OCI-M2 (cell line): Measurements from ENCODE around the gene CLCN4.
A peak's percentile ranks its signal among the peaks of the same experiment; 100 is the strongest.

Source experiments
- DNase-seq: peaks from one replicate; lab custom pipeline; 2025; ENCODE audit not compliant: unreplicated experiment; lab: John Stamatoyannopoulos, UW

CLCN4 gene

DNA sequence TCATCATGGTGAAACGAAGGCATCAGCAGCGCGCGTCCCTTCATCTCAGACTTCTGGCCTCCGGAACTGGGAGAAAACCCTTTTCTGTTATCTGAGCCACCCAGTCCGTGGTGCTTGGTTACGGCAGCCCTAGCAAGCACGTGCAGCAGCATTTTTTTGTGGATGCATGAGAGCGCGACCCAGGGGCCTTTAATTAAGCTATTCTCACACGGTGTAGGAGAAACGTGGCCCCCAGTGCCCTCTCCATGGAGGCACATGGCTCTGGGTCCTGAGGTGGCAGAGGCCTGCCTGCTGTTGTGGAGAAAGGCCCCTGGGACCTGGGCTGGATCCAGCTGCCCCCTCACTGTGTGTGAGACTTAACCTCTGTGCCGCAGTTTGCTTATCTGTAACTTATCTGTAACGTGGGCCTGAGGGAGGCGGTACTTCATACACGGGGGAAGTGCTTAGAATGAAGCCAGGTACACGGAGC lies 9.5 kb downstream of the CLCN4 start:
- DNase-seq = peak; percentile 19

DNA sequence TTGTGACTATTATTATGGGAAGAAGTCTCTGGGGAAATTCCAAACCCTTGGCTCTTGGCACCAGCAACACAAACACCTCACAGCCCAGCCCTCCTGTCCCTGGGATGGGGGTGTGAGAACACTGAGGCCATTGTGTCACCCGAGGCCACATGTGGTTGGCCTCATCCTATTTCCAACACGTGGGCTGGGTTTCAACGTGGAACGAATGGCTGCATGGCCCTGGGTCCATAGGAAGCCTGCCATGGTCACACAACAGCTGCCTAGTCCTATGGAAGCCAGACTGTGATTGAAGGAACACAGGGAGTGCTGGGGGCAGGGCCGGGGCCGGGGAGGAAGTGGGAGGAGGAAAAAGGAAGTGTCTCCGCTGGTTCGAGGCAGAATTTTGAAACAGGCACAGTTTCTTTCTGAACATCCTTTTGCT lies 10.0 kb downstream of the CLCN4 start:
- DNase-seq = no peak

DNA sequence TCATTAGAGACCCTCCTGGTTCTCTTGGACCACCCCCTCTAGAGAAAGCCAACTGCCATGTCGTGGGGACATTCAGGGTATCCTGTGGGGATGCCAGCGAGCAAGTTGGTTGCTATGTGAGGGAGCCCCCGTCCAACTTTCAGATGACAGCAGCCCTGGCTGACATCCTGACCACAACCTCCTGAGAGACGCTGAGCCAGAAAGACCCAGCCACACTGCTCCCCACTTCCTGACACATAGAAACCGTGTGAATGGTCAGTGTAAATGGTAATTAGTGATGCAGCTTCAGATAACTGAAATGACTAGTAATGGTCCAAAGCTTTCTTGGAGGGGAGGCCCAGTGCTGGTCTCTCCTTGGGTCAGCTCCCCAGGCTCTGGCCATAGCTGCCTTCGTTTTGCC lies 10.8 kb downstream of the CLCN4 start:
- DNase-seq = no peak

DNA sequence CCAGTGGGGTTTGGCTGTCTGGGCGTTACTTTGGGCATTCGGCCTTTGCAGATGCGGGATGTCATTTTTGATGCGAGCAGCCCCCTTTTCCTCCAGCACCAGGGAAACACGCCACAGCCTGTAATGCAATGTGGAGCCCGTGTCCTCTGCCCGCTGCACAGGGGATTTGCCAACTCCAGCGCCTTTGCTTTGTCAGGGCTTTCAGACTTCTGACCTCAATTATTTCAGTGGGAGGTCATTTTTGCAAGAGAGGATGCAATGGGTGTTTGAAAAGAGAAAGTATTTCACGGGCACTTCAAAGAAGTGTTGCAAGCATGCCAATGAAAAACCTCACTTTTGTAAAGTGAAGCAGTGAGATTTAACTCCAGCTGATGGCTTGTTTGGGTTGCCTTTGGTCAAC lies 11.5 kb downstream of the CLCN4 start:
- no peak for DNase-seq

DNA sequence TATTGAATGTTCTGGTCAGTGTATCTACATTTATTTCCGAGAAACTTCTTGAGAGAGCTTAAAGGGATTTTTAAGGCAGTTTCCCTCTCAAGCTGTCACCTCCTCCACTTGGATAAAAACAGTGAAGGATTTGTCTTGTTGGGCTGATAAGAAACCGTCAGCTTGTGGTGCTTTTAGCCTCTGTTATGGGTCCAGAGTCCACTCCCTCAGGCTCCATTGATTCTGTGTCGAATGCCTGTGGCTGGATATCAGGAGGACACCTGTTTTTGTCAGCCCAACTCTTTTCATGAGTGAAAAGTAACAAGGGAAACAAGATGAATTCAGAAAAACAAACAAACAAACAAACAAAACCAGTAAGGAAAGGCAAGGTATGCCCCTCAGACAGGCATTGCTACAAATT lies 12.4 kb downstream of the CLCN4 start:
- no peak for DNase-seq

DNA sequence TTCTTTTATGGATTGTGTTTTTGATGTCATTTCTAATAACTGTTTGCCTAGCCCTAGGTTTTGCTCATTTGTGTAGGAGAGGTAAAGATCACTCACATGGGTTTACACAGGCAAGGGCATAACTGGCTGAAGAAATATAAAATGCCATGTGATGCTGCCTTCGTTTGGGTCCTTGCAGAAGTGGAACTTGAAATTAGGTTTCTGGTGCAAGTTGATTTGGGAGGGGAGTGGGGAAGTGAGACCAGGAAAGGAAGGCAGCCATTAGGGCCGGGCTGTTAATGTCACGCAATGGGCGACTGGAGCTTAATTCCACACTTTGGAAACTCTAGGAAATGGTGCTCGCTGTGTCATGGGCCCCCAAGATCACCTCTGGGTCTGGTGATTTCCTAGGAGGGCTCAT lies 14.5 kb downstream of the CLCN4 start:
- DNase-seq = no peak

DNA sequence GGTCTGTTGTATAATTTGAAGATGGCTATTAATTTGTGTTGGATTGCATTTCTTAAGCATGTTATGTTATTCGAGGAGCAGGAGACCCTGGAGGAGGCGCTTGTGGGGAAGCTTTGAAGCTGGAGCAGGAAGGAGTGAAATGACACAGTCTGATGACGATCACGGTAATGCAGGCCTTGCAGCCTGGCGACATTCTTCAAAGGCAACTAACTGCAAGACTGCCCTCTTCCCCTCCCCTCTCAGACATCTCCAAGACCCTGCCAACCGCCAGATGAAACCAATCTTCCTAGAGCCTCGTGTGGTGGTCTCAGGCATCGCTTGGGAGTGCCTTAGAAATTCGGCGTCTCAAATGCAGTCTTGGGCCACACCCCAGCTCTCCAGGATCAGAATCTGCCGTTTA lies 16.1 kb downstream of the CLCN4 start:
- DNase-seq = no peak

DNA sequence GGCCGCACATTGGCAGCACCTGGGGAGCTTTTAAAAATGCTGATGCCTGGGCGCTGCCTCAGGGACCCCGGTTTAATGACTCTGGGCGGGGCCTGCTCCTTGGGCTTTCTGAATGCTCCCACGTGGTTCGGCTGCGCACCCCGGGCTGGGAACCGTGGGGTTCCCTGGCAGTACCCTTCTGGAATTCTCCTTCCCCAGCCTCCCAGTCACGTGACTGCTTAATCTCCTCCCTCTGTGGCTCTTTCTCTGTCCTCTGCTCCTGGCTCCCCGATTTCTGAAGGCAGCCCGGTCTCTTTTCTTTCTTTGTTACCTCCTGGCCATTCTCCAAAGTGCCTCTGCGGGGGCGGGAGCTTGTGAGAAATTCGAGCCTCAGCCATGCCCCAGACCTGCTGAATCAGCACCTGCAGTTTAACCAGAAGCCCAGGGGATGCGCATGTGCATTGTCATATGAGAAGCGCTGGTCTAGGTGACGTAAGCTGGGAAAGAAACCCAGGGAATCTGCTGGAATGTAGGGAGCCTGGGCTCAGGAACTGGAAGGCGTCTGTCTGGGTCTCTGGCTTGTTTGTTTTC lies 16.6 kb downstream of the CLCN4 start:
- no peak for DNase-seq

DNA sequence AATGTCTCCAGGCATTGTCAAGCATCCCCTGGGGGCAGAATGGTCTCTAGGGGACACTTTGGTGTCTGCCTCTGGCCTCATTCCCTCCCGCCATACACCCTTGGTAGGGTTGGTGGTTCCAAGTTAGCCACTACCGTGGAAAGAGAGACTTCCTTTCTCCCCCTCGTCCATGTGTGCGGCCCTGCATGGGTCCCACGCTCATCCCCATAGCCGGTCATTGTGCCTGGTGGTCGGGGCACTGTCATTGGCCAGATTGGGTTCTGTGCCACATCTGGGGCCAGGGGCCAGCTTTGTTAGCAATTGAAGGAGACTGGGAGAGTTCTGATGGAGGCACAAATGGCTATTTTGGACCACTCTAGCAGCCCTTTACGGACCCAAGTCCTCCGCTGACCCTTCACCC lies 17.3 kb downstream of the CLCN4 start:
- no peak for DNase-seq

DNA sequence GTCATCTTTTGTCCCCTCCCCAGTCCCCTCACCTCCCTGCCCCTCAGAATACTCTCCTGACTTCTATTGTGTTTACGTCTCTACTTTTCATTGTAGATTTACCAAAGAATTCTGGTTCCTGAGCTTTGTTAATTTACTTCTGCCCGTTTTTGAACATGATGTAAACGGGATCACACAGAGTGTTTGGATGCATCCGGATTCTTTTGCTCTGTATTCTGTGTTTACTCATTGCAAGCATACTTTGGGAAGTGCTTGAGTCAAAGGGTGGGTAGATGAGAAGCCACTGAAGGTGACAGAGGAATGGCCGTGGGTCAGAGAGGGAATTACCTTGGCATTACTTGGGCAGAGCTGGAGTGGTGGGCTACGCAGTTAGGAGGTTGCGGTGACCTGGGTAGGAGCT lies 18.0 kb downstream of the CLCN4 start:
- no peak for DNase-seq

DNA sequence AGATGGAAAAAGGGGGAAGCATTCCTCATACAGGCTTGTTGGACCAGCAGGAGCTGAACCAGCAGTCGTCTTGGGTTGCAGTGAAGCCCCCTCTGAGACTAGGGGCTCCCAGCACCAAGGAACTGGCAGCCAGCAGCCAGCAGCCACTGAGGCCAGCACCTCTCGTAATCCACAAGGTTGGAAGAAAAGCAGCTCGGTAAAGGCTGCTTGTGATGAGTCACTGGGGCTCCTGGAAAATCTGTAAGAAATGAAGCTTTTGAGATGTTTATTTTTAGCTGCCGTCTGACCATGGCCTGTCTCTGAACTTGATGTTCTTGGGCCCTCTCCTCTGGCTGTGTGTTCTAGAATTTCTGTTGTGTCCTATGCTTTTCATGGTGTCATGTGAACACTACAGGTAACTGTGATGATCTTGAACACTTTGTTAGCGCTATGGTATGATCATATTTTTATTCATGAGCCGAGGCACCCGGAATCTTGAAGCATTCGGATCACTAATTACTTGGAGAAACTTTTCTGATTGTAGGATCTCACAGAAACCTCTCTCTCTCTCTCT lies 18.6 kb downstream of the CLCN4 start:
- DNase-seq = no peak

DNA sequence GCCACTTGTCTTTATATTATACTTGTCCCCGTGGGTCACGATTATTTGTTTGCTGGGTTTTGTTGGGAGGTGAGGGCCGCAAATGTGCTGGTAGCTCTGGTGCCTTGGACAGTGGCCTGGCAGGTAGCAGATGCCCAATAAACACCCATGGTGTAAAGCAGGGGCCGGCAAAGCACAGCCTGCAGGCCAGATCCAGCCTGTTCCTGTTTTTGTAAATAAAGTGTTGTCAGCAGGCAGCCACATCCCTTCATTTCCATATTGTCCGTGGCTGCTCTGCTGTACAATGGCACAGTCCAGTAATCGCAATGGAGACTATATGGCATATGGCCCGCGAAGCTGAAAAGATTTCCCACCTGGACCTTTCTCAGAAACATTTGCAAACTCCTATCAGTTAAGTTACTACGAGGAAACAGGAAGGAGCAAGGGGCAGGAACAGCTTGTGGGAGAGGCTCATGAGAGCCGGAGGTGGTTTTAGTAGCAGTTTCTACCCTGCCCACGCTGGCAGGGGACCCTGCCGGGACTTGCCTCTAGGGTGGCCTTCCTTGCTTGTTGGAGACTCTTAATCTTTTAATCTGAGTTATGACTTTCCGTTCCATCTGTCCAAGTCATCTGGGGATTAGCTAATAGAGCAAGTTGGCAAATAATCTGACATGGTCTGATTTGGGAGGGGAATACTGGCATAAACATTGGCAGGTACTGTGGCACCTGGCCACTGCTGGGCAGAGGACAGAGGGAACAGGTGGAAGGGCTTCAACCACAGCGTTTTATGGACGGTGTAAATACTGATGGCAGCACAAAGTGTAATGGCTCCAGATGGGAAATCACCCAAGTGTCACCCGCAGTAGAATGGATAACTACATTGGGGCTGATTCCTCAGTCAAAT lies 19.6 kb downstream of the CLCN4 start:
- no peak for DNase-seq

DNA sequence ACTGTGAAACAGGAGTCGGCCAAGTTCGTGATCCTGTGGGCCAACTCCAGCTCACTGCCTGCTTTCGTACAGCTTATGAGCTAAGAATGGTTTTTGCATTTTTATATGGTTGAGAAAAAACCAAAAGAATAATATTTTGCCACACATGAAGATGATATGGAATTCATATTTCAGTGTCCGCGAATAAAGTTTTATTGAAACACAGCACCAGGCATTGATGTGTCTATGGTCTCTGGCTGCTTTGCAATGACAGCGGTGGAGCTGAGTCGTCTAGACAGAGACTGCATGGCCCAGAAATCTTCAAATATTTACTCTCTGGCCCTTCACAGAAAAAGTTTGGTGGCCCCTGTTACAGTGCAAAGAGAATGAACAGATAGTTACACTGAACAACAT lies 20.2 kb downstream of the CLCN4 start:
- DNase-seq = no peak

DNA sequence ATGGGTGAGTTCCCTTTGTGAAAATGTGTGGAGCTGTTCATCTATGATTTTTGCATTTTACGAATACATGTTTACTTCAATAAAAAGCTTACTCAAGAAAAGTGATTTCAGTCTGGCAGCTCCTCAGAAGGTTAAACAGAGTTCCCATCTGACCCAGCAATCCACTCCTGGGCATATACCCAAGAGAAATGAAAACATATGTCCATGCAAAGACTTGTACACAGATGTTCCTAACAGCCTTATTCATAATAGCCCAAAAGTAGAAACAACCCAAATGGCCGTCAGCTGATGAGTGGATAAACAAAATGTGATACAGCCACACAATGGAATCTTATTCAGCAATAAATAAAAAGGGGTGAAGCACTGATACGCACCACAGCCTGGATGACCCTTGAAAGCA lies 20.8 kb downstream of the CLCN4 start:
- no peak for DNase-seq

DNA sequence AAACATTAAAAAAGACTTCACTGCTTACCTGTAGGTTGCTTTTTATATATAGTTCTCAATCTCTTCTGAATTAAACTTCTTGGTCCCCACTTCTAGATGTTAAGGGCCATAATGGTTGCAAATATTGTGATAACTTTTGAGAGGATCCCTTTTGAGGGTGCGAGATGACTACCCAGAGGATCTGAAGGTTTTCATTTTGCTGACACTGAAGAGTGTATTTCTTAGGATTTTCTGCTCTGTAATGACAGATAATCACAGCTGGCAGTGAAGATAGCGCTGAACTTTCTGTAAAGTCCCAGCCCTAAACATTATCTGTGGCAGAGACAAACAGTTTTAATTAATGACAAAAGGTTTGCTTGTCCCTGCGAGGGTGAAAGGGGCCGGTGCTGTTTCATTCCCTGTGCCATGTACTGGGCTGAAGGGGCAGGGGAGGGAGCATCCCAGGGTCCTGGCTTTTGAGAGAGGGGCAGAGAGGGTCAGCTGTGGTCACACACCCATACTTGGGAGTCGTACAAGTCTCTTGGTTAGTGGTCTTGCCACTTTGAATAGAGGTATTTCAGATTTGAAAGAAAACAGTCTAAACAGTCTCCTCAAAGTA lies 22.2 kb downstream of the CLCN4 start:
- peak; percentile 41 for DNase-seq

DNA sequence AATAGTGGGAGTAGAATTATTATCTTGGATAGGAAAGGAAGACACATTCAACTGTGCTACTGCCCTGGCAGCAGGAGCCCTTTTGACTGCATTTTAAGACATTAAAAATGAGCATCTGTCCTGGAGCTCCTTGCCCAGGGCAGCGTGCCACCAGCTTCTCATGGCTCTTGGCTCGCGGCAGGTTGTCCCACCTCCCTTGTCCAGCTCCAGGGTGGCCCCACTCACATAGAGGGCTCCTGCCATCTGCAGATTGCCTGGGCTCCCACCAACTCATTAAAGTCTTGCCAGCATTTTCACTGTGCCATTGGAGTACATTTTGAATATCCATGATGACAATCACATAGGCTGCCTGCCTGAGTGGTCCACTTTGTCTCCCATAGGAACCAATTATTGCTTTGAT lies 27.0 kb downstream of the CLCN4 start:
- DNase-seq = no peak

DNA sequence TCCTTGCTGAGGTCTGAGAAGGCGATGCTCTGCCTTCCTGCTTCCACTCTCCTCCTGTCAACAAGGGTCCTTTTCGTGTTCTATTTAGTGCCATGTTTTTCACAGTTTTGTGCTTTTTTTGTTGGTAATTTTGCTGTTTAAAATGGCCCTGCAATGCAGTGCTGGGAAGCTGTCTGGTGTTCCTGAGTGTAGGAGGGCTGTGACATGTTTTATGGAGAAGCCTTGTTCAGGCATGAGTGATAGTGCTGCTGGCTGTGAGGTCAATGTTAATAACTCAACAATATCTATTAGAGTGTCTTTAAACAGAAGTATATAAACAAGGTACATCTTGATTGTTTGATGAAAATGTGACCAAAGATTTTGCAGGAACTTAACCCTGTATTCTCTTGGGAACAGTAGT lies 27.6 kb downstream of the CLCN4 start:
- no peak for DNase-seq

DNA sequence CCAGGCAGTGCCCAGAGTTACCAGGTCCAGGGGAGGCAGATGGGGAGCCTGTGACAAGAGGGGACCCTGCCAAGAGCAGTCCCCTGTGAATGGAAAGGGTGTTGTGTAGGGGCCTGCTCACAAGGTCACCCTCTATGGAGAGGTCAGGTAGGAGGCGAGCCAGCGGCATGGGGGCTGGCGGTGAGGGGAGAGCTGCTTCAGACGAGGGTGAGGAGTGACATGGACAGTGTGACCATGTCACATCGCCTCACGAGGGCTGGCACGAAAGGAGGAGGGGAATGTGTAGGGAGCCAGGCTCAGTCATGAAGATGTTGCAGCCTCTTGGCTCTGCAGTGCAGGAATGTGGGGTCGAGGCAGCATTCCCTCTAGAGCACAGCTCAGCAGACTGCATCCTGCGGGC lies 29.6 kb downstream of the CLCN4 start:
- no peak for DNase-seq

DNA sequence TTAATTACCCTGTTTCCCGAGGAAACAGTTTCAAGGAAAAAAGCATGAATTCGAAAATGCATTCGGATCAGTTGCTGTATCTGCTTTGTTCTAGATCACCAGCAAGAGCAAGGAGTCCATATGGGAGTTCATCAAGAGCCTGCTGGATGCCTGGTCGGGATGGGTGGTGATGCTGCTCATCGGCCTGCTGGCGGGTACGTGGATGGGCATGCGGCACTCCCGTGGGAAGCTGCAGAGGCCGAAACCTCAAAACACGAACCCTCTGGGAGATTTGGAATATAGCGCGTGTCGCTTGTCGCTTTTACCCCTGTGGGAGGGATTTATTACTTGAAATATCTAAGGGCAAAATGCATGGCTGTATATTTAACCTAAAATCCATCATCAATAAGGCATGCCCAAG lies 30.6 kb downstream of the CLCN4 start:
- no peak for DNase-seq

DNA sequence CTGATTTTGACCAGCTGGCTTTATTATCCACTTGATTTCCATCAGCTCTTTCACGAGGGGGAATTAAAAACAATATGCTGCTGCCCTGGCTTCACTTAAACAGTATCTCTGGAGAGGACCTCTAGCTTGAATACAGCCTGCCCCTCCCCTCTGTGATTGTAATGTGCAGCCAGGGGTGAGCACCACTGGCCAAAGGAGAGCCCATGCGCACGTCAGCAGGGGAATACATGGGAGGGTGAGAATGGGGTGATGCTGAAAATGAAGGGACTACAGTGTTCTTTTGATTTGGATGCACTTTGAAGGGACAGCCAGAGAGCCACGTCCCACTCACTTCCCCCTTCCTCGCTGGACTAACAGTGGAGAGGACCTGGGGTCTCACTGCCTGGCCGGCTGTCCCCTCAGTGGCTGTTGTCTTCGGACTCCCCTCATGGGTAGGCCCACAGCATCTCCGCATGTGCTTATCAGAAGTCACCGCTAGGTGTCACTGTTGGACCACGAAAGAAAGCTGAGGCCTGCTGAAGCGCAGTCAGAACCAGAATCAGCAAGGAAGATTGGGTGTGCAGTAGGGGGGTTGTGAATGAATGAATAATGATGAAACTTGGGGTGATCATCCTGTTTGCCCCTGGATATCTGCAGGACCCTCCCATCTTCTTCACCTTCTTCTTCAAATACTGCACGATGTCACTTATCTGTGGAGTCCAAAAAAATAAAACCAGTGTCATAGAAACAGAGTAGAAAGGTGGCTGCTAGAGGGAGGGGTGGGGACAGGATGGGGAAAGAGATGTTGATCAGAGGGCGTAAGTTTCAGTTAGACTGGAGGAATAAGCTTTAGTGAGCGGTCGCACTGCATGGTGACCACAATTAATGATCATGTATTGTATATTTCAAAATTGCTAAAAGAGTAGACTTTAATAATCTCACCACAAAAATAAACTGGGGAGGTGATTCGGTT lies 32.8 kb downstream of the CLCN4 start:
- peak; percentile 13 for DNase-seq

DNA sequence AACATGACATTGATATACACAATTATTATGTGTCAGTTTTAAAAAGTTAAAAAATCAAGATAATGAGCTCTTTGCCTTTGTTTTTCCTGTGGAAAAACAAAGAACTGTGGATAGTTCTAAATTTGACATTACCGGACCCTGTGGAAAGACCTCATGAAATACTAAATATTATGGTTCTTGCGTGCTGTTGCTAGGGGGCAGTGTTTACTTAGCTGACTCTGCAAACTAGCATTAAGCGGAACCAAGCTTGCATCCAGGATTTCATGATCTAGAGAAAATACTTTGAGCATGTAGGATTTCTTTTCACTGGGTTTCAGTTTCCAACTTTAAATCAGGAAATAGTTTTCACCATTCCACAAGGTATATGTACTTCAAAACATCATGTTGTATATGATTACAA lies 33.6 kb downstream of the CLCN4 start:
- DNase-seq = no peak
